Kidney epithelial cell (primary cell): ENCODE results near the gene TBC1D24. TPM values are rescaled to one million over a fixed set of nuclear protein-coding genes. Genes with fewer than 3 reads are reported as not detected.

Experiments used
- DNase-seq: peaks from one replicate; pipeline ENCODE4 v3.0.0-alpha.2; 2010; ENCODE audit warnings: low read depth
- H3K27me3 ChIP-seq: 2 replicates; pipeline ENCODE4 v1.6.0; 2011; ENCODE audit warnings: low read length; ENCODE audit not compliant: control insufficient read depth, insufficient read depth
- H3K36me3 ChIP-seq: 2 replicates; pipeline ENCODE4 v1.5.1; 2011; ENCODE audit warnings: low read length; ENCODE audit not compliant: control insufficient read depth, insufficient read depth
- H3K4me3 ChIP-seq: 2 replicates; pipeline ENCODE4 v1.5.1; 2011; ENCODE audit warnings: low read depth, mild to moderate bottlenecking, control low read depth, low read length
- total RNA-seq: library from RNA; depleted of rRNA; stranded (reverse); fragments of >200 nt; gene quantifications from 2 replicates; pipeline ENCODE4 v1.2.3, GENCODE V29; 2015
- TF ChIP-seq, protein P1 (sequence below): IDR thresholded peaks from 2 replicates; pipeline ENCODE4 v1.5.1; 2011; ENCODE audit warnings: mild to moderate bottlenecking, moderate library complexity, low read length, control low read depth, inconsistent platforms; ENCODE audit not compliant: insufficient read depth, poor library complexity, severe bottlenecking

TBC1D24 gene
- total RNA-seq, 1 donor from 2014 or later: 14.5 TPM

DNA sequence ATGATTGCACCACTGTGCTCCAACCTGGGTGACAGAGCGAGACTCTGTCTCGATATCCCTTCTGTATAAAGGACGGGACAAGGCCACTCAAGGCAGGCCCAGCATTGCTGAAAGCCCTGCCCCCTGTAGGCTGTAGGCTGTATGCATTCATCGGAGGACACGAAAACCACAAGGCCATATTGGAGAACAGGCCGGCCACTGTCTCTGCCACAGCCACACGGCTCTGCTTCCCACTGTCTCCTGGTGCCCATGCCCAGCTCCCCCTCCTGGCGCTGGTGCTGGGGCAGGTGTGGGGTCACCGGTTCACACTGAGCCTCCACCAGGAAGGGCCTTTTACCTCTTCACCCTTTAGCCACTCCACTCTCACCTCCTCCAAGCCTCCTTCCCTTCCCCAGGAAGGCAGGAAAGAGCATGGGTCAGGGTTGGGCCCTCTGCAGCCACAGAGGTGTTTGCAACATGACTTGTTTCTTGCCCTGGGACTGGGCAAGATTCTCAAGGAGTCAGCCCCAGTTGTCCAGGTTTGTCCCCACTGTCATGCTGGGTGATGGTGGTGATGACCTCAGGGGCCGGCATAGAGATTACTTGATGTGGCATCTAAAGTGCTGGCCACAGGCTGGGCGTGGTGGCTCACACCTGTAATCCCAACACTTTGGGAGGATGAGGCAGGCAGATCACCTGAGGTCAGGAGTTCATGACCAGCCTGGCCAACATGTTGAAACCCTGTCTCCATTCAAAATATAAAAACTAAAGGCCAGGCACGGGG is 9.1 kb upstream of the TBC1D24 start:
- DNase-seq: no peak
- TF ChIP-seq, protein P1, sequence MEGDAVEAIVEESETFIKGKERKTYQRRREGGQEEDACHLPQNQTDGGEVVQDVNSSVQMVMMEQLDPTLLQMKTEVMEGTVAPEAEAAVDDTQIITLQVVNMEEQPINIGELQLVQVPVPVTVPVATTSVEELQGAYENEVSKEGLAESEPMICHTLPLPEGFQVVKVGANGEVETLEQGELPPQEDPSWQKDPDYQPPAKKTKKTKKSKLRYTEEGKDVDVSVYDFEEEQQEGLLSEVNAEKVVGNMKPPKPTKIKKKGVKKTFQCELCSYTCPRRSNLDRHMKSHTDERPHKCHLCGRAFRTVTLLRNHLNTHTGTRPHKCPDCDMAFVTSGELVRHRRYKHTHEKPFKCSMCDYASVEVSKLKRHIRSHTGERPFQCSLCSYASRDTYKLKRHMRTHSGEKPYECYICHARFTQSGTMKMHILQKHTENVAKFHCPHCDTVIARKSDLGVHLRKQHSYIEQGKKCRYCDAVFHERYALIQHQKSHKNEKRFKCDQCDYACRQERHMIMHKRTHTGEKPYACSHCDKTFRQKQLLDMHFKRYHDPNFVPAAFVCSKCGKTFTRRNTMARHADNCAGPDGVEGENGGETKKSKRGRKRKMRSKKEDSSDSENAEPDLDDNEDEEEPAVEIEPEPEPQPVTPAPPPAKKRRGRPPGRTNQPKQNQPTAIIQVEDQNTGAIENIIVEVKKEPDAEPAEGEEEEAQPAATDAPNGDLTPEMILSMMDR: no peak
- Histone ChIP-seq H3K4me3 (no peak overlapping the region), H3K36me3 (no peaks in the 10 kb centered on the region), H3K27me3 (peaks cover 7% of the 10 kb centered on the region)

DNA sequence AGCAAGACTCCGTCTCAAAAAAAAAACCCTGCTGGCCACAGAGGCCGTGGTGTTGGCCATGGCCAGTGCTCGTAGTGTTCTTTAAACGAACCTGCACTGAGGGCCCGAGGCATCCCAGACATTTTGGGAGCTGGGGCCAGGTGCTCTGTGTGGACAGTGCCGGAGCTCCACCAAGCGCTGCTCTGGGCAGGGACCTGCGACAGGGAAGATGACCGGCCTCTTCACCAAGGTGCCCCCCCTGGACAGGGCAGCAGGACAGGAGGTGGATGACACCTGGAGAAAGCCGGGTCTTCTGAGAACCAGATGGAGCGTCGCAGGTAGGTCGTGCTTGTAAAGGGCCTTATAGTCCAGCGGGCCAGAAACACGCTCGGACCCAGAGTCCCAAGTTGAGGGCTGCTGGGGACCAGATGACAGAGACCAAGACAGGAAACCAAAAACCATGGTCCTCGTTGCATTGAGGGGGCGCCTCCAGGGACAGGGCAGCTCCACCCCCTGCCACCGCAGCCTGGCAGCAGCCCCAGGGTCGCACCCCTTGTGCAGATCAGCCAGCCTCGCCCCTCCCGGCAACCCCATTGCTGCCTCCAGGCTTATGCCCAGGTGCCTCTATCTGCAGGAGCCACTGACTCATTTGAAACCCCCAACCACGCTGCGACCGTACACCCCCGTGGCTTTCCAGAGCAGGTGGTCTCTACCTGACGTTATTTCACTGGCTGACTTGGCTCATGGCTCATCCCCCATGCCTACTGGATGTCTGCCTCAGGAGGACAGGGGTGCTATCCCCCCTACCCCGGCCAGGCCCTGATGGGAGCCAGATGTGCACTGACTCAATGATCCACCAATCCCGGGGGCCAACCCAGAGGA is 8.0 kb upstream of the TBC1D24 start:
- DNase-seq: no peak
- Histone ChIP-seq H3K36me3 (no peaks in the 10 kb centered on the region), H3K4me3 (no peak overlapping the region), H3K27me3 (peaks cover 9% of the 10 kb centered on the region)
- TF ChIP-seq, protein P1: no peak

DNA sequence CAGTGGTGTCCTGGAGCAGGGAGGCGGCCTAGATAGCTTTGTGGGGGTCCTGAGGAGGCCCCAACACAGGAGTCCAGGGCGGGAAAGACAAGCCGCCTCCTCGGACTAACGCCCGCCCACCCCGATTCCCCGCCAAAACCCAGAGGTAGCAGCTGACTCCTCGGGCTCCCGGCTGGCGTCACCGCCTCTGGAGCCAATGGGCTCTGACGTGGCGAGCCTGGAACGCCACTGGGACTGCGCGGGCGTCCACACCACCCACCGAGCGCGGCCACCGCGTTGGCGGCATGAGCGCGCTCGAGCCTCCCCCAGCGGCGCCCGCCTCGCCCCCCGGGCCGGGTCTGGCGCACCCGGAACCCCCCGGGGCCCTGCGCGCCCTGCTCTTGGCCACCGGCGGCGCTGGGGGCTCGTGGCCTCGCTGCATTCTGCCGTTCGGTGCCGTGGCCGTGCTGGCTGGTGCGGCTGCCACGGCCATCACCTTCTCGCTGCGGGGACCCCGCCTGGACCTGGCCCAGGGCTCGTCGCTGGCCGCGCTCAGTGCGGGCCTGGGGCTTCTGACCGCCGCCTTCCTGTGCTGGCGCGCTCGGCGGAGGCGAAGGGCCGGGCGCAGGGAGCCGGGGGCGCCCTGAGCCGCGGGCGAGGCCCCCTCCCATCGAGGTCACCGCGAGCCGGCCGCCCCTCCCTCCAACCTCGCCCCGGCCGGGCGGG is 7.2 kb upstream of the TBC1D24 start:
- H3K27me3 ChIP-seq: peaks cover 13% of the 10 kb centered on the region
- DNase-seq: no peak
- H3K4me3 ChIP-seq: peak overlapping the region; percentile 37
- TF ChIP-seq, protein P1: no peak
- H3K36me3 ChIP-seq: no peaks in the 10 kb centered on the region

DNA sequence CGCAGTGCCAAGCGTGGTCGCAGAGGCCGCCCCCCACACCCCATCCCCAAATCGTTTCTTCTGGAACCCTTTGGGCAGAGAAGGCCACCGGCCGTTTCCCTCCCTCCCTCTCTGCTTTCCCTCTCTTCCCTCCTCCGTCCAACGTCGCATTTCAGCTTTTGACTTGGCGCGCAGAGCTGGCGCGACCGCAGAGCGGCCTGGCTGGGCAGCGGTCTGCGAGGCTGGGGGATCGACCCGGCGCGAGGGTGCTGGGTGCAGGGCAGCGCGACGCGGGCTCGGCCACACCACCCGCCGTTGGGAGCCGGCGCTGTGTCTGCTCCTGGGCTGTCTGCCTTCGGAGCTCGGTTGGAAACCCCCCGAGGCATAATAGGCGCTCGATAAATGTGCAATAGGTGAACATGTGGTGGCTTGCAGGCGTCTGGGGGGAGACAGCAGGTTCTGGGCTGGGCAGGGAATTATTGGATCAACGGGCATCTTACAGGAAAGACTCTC is 6.6 kb upstream of the TBC1D24 start:
- H3K4me3 ChIP-seq: peak overlapping the region; percentile 37
- no peaks in the 10 kb centered on the region for H3K36me3 ChIP-seq
- DNase-seq: no peak
- peaks cover 13% of the 10 kb centered on the region for H3K27me3 ChIP-seq
- TF ChIP-seq, protein P1: no peak

DNA sequence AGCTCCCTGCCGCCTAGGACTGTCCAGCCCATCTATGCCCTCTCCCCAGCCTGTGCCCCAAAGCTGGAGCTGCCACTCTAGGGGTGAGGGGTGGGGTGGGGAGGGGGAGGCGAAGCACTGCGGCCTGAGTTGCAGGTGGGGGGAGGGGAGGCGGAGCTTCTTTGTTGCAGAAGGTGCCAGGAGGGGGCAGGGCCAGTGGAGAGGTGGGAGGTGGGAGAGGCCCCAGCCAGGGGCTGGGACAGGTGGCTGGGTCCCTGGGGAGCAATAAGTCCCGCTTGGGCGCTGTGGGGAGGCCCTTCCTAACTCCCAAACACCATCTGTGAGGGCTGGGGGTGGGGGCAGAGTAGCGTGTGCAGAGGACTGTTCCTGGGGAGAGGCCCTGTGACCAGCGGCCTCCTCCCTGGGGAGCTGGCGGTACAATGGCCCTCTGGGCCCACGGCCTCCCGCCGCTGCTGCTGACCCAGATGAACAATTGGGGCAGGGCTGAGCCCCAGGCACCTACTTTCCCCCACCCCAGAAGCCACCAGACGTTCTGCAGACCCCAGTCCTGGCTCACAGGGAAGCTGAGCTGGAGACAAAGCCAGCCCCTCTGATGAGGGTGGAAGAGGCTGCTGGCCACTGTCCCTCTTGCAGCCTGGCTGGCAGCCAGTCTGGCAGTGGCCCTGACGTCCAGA is 6.1 kb upstream of the TBC1D24 start:
- TF ChIP-seq, protein P1: no peak
- H3K4me3 ChIP-seq: no peak overlapping the region

More for the DNA sequence above, 6.1 kb upstream of the TBC1D24 start:
- no peaks in the 10 kb centered on the region for H3K36me3 ChIP-seq
- DNase-seq: no peak
- H3K27me3 ChIP-seq: peaks cover 13% of the 10 kb centered on the region
